GM12878 (cell line): Measurements from ENCODE around the gene ZBTB3. TPM values are rescaled to one million over a fixed set of nuclear protein-coding genes. Genes with fewer than 3 reads are reported as not detected.
A peak's percentile ranks its signal among the peaks of the same experiment; 100 is the strongest.

Source experiments
- ATAC-seq: fragments of 200-7000 bp; cut with Tn5 transposase; 3 replicates; pipeline ENCODE4 v1.9.1; 2020; ENCODE audit warnings: mild to moderate bottlenecking, moderate library complexity
- BruUV-seq: library from RNA; stranded (reverse); fragments of 400-500 nt; replicated peaks from 2 replicates; lab custom pipeline; 2021; lab: Mats Ljungman, UMichigan
- CTCF ChIA-PET: fragments of 300-600 bp; sonication (Branson Sonifier 250); formaldehyde crosslinking; extraction: SDS; loops from one replicate; lab custom pipeline; 2021; ENCODE audit warnings: inconsistent platforms; lab: Yijun Ruan, JAX
- POLR2A ChIA-PET: fragments of 350-600 bp; formaldehyde crosslinking; extraction: SDS; loops from one replicate; lab custom pipeline; 2021; ENCODE audit warnings: inconsistent platforms; lab: Charles Lee
- RAD21 ChIA-PET: fragments of 300-600 bp; sonication (Branson Sonifier 250); formaldehyde crosslinking; loops from one replicate; lab custom pipeline; 2023; ENCODE audit warnings: antibody characterized with exemption; ENCODE audit not compliant: unreplicated experiment; lab: Charles Lee
- SMC1A ChIA-PET: fragments of 300-600 bp; sonication (Branson Sonifier 250); formaldehyde crosslinking; loops from one replicate; lab custom pipeline; 2023; ENCODE audit not compliant: unreplicated experiment, uncharacterized antibody; lab: Charles Lee
- DNase-seq: peaks from one replicate; pipeline ENCODE4 v3.0.0-alpha.2; 2011; ENCODE audit warnings: low read depth, low spot score
- FAIRE-seq: peaks from 3 replicates; lab custom pipeline; 2011; peaks lifted over from hg19 to GRCh38; lab: Jason Lieb, UNC
- H2AFZ ChIP-seq: 2 replicates; pipeline ENCODE4 v1.6.0; 2011; ENCODE audit warnings: low read depth, low read length, control low read depth; ENCODE audit not compliant: control insufficient read depth
- H3K27ac ChIP-seq: 2 replicates; pipeline ENCODE4 v1.5.1; 2011; ENCODE audit warnings: control low read depth; ENCODE audit not compliant: control insufficient read depth, insufficient read depth
- H3K27me3 ChIP-seq, 2 experiments: replicated peaks in 1 of 2; 2 replicates each; pipeline versions ENCODE4 v1.6.0 to v1.6.1; 2011; ENCODE audit warnings: low read length in 1 of 2; ENCODE audit not compliant: control insufficient read depth in 2 of 2, insufficient read depth in 2 of 2
- H3K36me3 ChIP-seq, 2 experiments: 2 replicates each; pipeline ENCODE4 v1.5.1; 2011; ENCODE audit warnings: low read length in 1 of 2; ENCODE audit not compliant: control insufficient read depth in 2 of 2, insufficient read depth in 2 of 2
- H3K4me1 ChIP-seq: 2 replicates; pipeline ENCODE4 v1.6.1; 2011; ENCODE audit warnings: mild to moderate bottlenecking, low read length, moderate library complexity, mixed read lengths; ENCODE audit not compliant: control insufficient read depth, insufficient read depth
- H3K4me2 ChIP-seq: 2 replicates; pipeline ENCODE4 v1.6.0; 2011; ENCODE audit warnings: control low read depth; ENCODE audit not compliant: control insufficient read depth, insufficient read depth
- H3K4me3 ChIP-seq: fragments of 200-600 bp; sonication (generic); 2 replicates; pipeline ENCODE4 v1.5.1; 2016
- H3K79me2 ChIP-seq: 2 replicates; pipeline ENCODE4 v1.6.0; 2011; ENCODE audit warnings: low read length; ENCODE audit not compliant: control insufficient read depth, insufficient read depth
- H3K9ac ChIP-seq: 2 replicates; pipeline ENCODE4 v1.8.0; 2011; ENCODE audit warnings: low read length, control low read depth, mixed read lengths; ENCODE audit not compliant: control insufficient read depth, insufficient read depth
- H3K9me3 ChIP-seq: replicated peaks from 3 replicates; pipeline ENCODE4 v1.5.1; 2011; ENCODE audit warnings: mild to moderate bottlenecking, low read length; ENCODE audit not compliant: control insufficient read depth, insufficient read depth
- H4K20me1 ChIP-seq: 2 replicates; pipeline ENCODE4 v1.6.0; 2011; ENCODE audit not compliant: control insufficient read depth, insufficient read depth
- BACH1 ChIP-seq: fragments of 450-650 bp; IDR thresholded peaks from 2 replicates; pipeline ENCODE4 v1.6.1; 2017; ENCODE audit warnings: mild to moderate bottlenecking, borderline replicate concordance
- BCLAF1 ChIP-seq: fragments of 450-650 bp; IDR thresholded peaks from 2 replicates; pipeline ENCODE4 v1.6.1; 2017; ENCODE audit warnings: antibody characterized with exemption, mild to moderate bottlenecking, moderate library complexity
- EZH2 ChIP-seq: IDR thresholded peaks from 2 replicates; pipeline ENCODE4 v1.6.1; 2012; ENCODE audit warnings: low read depth, mild to moderate bottlenecking, control low read depth, inconsistent platforms, low read length, borderline replicate concordance; ENCODE audit not compliant: control insufficient read depth
- LARP7 ChIP-seq: fragments of 450-650 bp; IDR thresholded peaks from 2 replicates; pipeline ENCODE4 v1.6.1; 2017; ENCODE audit warnings: mild to moderate bottlenecking
- MYC ChIP-seq: IDR thresholded peaks from 2 replicates; pipeline ENCODE4 v1.6.1; 2011; ENCODE audit warnings: mild to moderate bottlenecking, low read length, moderate library complexity, inconsistent platforms; ENCODE audit not compliant: insufficient read depth, insufficient replicate concordance, insufficient read length, severe bottlenecking
- POLR2AphosphoS5 ChIP-seq: IDR thresholded peaks from 2 replicates; pipeline ENCODE4 v1.6.1; 2011; ENCODE audit warnings: mild to moderate bottlenecking, low read length, inconsistent platforms
- SP1 ChIP-seq: IDR thresholded peaks from one replicate; pipeline ENCODE4 v1.6.1; 2011; ENCODE audit warnings: low read depth, low read length
- WGBS: methylation state at CpG from one replicate; pipeline ENCODE4 v1.1.6; 2016; ENCODE audit warnings: low lambda C conversion rate; ENCODE audit not compliant: insufficient replicate concordance, insufficient coverage; ENCODE audit errors: missing lambda C conversion rate; 5-methylcytosine and 5-hydroxymethylcytosine counted together
- in situ Hi-C: fragments of 300-500 bp; cut with MboI; formaldehyde crosslinking; loops from 9 replicates; pipeline ENCODE4 v1.14.3; 2018; ENCODE audit warnings: mixed read lengths
- intact Hi-C: fragments of 100-400 bp; cut with micrococcal nuclease; formaldehyde crosslinking; loops from one replicate; pipeline ENCODE4 v1.14.2; 2022; ENCODE audit not compliant: unreplicated experiment
- polyA plus RNA-seq, 11 experiments: library from polyadenylated mRNA; depleted of rRNA in 4 of 11; unstranded in 6 of 11; stranded (reverse) in 5 of 11; fragments of >200 nt; fragmentation: Nextera tagmentation in 4 of 11; fragmentation: Illumina TruSeq in 1 of 11; extraction: Ambion mirVana in 4 of 11; extraction: Trizol in 1 of 11; gene quantifications; 1 replicate in 1 of 11; 2 replicates in 10 of 11; pipeline versions ENCODE4 v1.2.1 to v1.2.3, GENCODE V29; 2011 to 2016; ENCODE audit warnings: inconsistent platforms in 2 of 11, missing spikeins in 2 of 11, low read depth in 1 of 11
- total RNA-seq, 4 experiments: library from RNA; depleted of rRNA in 3 of 4; stranded (reverse); fragments of >200 nt in 3 of 4; fragmentation: Illumina TruSeq in 1 of 4; extraction: Trizol in 1 of 4; gene quantifications; 2 replicates each; pipeline versions ENCODE4 v1.2.1 to v1.2.3, GENCODE V29; 2013 to 2021

ZBTB3 gene
- total and polyA plus RNA-seq, 10 of the 15 experiments (the other 5 are each of a cell fraction or from before 2014, with no cell fraction given), result 1.4 to 7.7 (median 4.8) TPM

- Histone ChIP-seq H3K27me3 (no peaks in the 10 kb centered on the region), H3K4me2 (peak overlapping the region; percentile 71), H2AFZ (no peak overlapping the region), H4K20me1 (no peaks in the 10 kb centered on the region), H3K79me2 (peaks cover 34% of the 10 kb centered on the region), H3K9me3 (no peaks in the 10 kb centered on the region), H3K4me3 (peak overlapping the region; percentile 84; the same call in 1 of the 2 replicates), H3K9ac (no peak overlapping the region), H3K27ac (no peak overlapping the region), H3K36me3 (peaks cover 16 to 27% of the 10 kb centered on the region in 2 experiments), H3K4me1 (peaks cover 11% of the 10 kb centered on the region)
- WGBS, result 22% methylated on average over 11 of the region's 11 CpGs
- TF ChIP-seq LARP7, result peak; percentile 28; the same call in 1 of the 2 replicates
- TF ChIP-seq BCLAF1, result no peak
- TF ChIP-seq EZH2, result no peak
- peak; percentile 1 for TF ChIP-seq MYC
- TF ChIP-seq BACH1, result no peak
- no peak for TF ChIP-seq SP1
- TF ChIP-seq POLR2AphosphoS5, result peak; percentile 10; the same call in 1 of the 2 replicates
- SMC1A ChIA-PET, result interaction anchor here (1.0 kb wide), 1 partner anchor 12 kb away, joined by 3 read pairs; no protein-coding TSS in a partner anchor
- RAD21 ChIA-PET, result interaction anchor here (0.7 to 1.3 kb wide), 2 partner anchors 40 to 70 kb away, joined by 3 read pairs; partner anchors contain the start of gene STX5
- no TSS peak for BruUV-seq
- FAIRE-seq, result peak; percentile 52
- POLR2A ChIA-PET, result interaction anchor here (0.6 to 3.7 kb wide), 6 partner anchors 12 to 74 kb away, joined by 3 to 13 read pairs (median 4); partner anchors contain the start of genes NXF1, STX5 and TEX54
- intact Hi-C loops, result no loop called here
- CTCF ChIA-PET, result interaction anchor here (1.2 to 1.5 kb wide), 4 partner anchors 24 to 89 kb away, joined by 3 to 4 read pairs (median 3); partner anchors contain the start of gene SLC3A2
- no peak for ATAC-seq
- in situ Hi-C loops, result no loop called here
- no peak for DNase-seq
Measured at GRCh38 chr11:62792202-62792575, 38.2 kb upstream of the ZBTB3 start.
